Psoas muscle (tissue), 8 donors: ENCODE data around the gene TRPM3. TPM values are rescaled to one million over a fixed set of nuclear protein-coding genes. Genes with fewer than 3 reads are reported as not detected.

Experiments used
- ATAC-seq, 4 donors: fragments of 200-7000 bp; cut with Tn5 transposase; one replicate each; pipeline ENCODE4 v1.9.1; 2020; ENCODE audit warnings: moderate library complexity in 3 of 4, mild to moderate bottlenecking in 2 of 4
- DNase-seq, 2 donors: peaks; one replicate each; pipeline ENCODE4 v3.0.0-alpha.2; 2020
- H3K27ac ChIP-seq: fragments of 200-600 bp; one replicate; pipeline ENCODE4 v1.8.0; 2022
- H3K27me3 ChIP-seq, 3 donors: fragments of 200-600 bp in 1 of 3; one replicate each; pipeline versions ENCODE4 v1.6.1 to v1.8.0; 2013 to 2022; ENCODE audit warnings: low read length in 2 of 3, mild to moderate bottlenecking in 2 of 3, moderate library complexity in 1 of 3; ENCODE audit not compliant: insufficient read depth in 3 of 3
- H3K36me3 ChIP-seq, 2 donors: fragments of 200-600 bp in 1 of 2; one replicate each; pipeline versions ENCODE4 v1.6.1 to v1.8.0; 2013 to 2022; ENCODE audit warnings: low read depth in 1 of 2, mild to moderate bottlenecking in 1 of 2, moderate library complexity in 1 of 2; ENCODE audit not compliant: insufficient read depth in 1 of 2
- H3K4me1 ChIP-seq: fragments of 200-600 bp; one replicate; pipeline ENCODE4 v1.8.0; 2022
- H3K4me3 ChIP-seq: fragments of 200-600 bp; one replicate; pipeline ENCODE4 v1.8.0; 2022; ENCODE audit warnings: mild to moderate bottlenecking
- H3K9me3 ChIP-seq: fragments of 200-600 bp; one replicate; pipeline ENCODE4 v1.8.0; 2022
- WGBS, 3 donors: extraction: QIAGEN DNeasy Blood & Tissue Kit; methylation state at CpG; one replicate each; pipeline versions ENCODE4 v1.1.6 to v1.1.7; 2013; 5-methylcytosine and 5-hydroxymethylcytosine counted together
- intact Hi-C, 2 donors: fragments of 100-400 bp; cut with DNase I; formaldehyde crosslinking; loops; one replicate each; pipeline versions ENCODE4 v1.11.0 to v1.14.2; 2022
- polyA plus RNA-seq, 3 donors: library from polyadenylated mRNA; stranded (reverse); fragments of 200-250 nt; gene quantifications; one replicate each; pipeline ENCODE4 v1.2.3, GENCODE V29; 2013
- total RNA-seq, 4 donors: library from RNA; stranded (reverse); fragmentation: NEBNext Ultra II Directional in 2 of 4; extraction: Animal tissue kit (Norgen Biotek cat#: 25700) in 2 of 4; gene quantifications; one replicate each; pipeline versions ENCODE4 v1.2.1 to v1.2.4, GENCODE V29; 2021 to 2023
- TF ChIP-seq, protein P1 (sequence below): fragments of 200-600 bp; IDR thresholded peaks from one replicate; pipeline ENCODE4 v1.8.0; 2022; ENCODE audit warnings: antibody characterized with exemption
- donor health status: healthy with polysubstance abuse.
- donor health status: DM: no; HTN: no; CAD: no; lungs with moderate emphysema.
- donor health status: Bipolar disorder and iron deficiency.
- donor health status: healthy.
- donor health status: DM: yes; HTN: yes; CAD: no.
- donor health status: DM: no; HTN: no; CAD: no.
- donor health status: DM: no; HTN: no; CAD: no.
- donor health status: DM: yes; HTN: yes; CAD: no.

TRPM3 gene
- total and polyA plus RNA-seq, 7 donors: 0.01 to 0.16 (median 0.06) TPM; not detected in 3

- intact Hi-C loops: loop anchor here in 1 of 2 donors (5.0 to 10.0 kb wide), 2 partner anchors 74 to 92 kb away; no protein-coding TSS in a partner anchor
- H3K4me1 ChIP-seq: peaks cover 30% of the 10 kb centered on the region
- ATAC-seq: peak in 1 of 4 donors; percentile 41
- no peaks in the 10 kb centered on the region for H3K27me3 ChIP-seq
- peak overlapping the region; percentile 82 for H3K27ac ChIP-seq
- DNase-seq: no peak
- 52 to 62% (median 56%) methylated on average over 4 of the region's 4 CpGs for WGBS, 3 donors
- TF ChIP-seq, protein P1, sequence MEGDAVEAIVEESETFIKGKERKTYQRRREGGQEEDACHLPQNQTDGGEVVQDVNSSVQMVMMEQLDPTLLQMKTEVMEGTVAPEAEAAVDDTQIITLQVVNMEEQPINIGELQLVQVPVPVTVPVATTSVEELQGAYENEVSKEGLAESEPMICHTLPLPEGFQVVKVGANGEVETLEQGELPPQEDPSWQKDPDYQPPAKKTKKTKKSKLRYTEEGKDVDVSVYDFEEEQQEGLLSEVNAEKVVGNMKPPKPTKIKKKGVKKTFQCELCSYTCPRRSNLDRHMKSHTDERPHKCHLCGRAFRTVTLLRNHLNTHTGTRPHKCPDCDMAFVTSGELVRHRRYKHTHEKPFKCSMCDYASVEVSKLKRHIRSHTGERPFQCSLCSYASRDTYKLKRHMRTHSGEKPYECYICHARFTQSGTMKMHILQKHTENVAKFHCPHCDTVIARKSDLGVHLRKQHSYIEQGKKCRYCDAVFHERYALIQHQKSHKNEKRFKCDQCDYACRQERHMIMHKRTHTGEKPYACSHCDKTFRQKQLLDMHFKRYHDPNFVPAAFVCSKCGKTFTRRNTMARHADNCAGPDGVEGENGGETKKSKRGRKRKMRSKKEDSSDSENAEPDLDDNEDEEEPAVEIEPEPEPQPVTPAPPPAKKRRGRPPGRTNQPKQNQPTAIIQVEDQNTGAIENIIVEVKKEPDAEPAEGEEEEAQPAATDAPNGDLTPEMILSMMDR: no peak
- H3K4me3 ChIP-seq: no peak overlapping the region
- H3K36me3 ChIP-seq: no peaks in the 10 kb centered on the region
- H3K9me3 ChIP-seq: no peaks in the 10 kb centered on the region
Measured at GRCh38 chr9:70586476-70586875, 534.9 kb downstream of the TRPM3 start.

GRCh38 chr9:70581955-70582350, 539.5 kb downstream of the TRPM3 start:
- Histone ChIP-seq H3K27ac (no peak overlapping the region), H3K9me3 (no peaks in the 10 kb centered on the region), H3K4me3 (no peak overlapping the region), H3K4me1 (peaks cover 11% of the 10 kb centered on the region), H3K27me3 (no peaks in the 10 kb centered on the region), H3K36me3 (no peaks in the 10 kb centered on the region)
- TF ChIP-seq, protein P1: no peak
- intact Hi-C loops: loop anchor here in 1 of 2 donors (10.0 kb wide), 1 partner anchor 87 kb away; no protein-coding TSS in a partner anchor
- no peak for DNase-seq
- 79 to 89% (median 89%) methylated on average over 2 of the region's 2 CpGs for WGBS, 3 donors
- ATAC-seq: no peak

GRCh38 chr9:70581214-70581954, 540.0 kb downstream of the TRPM3 start:
- Histone ChIP-seq H3K9me3 (no peaks in the 10 kb centered on the region), H3K27me3 (no peaks in the 10 kb centered on the region), H3K27ac (no peak overlapping the region), H3K36me3 (no peaks in the 10 kb centered on the region), H3K4me1 (peaks cover 5% of the 10 kb centered on the region), H3K4me3 (no peak overlapping the region)
- ATAC-seq (no peak), DNase-seq (no peak)
- TF ChIP-seq, protein P1: no peak
- intact Hi-C loops: loop anchor here in 1 of 2 donors (10.0 kb wide), 1 partner anchor 87 kb away; no protein-coding TSS in a partner anchor
- whole genome bisulfite sequencing, 3 donors: 79 to 92% (median 80%) methylated on average over 7 of the region's 7 CpGs

- Histone ChIP-seq H3K27ac (no peak overlapping the region), H3K4me1 (no peaks in the 10 kb centered on the region), H3K9me3 (no peaks in the 10 kb centered on the region), H3K27me3 (no peaks in the 10 kb centered on the region), H3K4me3 (no peak overlapping the region), H3K36me3 (no peaks in the 10 kb centered on the region)
- TF ChIP-seq, protein P1: no peak
- WGBS, 3 donors: 70 to 87% (median 87%) methylated on average over 4 of the region's 4 CpGs
- DNase-seq (no peak), ATAC-seq (no peak)
- intact Hi-C loops: loop anchor here in 1 of 2 donors (10.0 kb wide), 1 partner anchor 86 kb away; no protein-coding TSS in a partner anchor
Measured at GRCh38 chr9:70580606-70581195, 540.7 kb downstream of the TRPM3 start.
